Fibroblast of lung (primary cell): Measurements from ENCODE around the gene CCDC12. TPM values are rescaled to one million over a fixed set of nuclear protein-coding genes. Genes with fewer than 3 reads are reported as not detected.

Experiments used
- DNase-seq, 2 donors: peaks; one replicate each; pipeline versions ENCODE4 v3.0.0 to v3.0.0-alpha.2; 2010; ENCODE audit warnings: low read depth in 2 of 2
- H2AFZ ChIP-seq: 2 replicates; pipeline ENCODE4 v1.5.1; 2012; ENCODE audit warnings: low read length, control low read depth, inconsistent platforms
- H3K27ac ChIP-seq: 2 replicates; pipeline ENCODE4 v1.5.1; 2011; ENCODE audit warnings: low read length, control low read depth; ENCODE audit not compliant: insufficient read depth
- H3K27me3 ChIP-seq: 2 replicates; pipeline ENCODE4 v1.5.1; 2011; ENCODE audit warnings: mild to moderate bottlenecking, low read length; ENCODE audit not compliant: control insufficient read depth, insufficient read depth
- H3K36me3 ChIP-seq: 2 replicates; pipeline ENCODE4 v1.5.1; 2011; ENCODE audit warnings: low read length; ENCODE audit not compliant: control insufficient read depth, insufficient read depth
- H3K4me1 ChIP-seq: 2 replicates; pipeline ENCODE4 v1.5.1; 2011; ENCODE audit warnings: low read length; ENCODE audit not compliant: control insufficient read depth, insufficient read depth; ENCODE audit errors: extremely low read depth
- H3K4me2 ChIP-seq: 2 replicates; pipeline ENCODE4 v1.5.1; 2011; ENCODE audit warnings: low read length, control low read depth; ENCODE audit not compliant: insufficient read depth; ENCODE audit errors: extremely low read depth
- H3K4me3 ChIP-seq, 4 experiments: fragments of 200-600 bp in 1 of 4; sonication (generic) in 1 of 4; replicated peaks in 1 of 4; 2 replicates each; pipeline ENCODE4 v1.5.1; 2011 to 2016; ENCODE audit warnings: low read length in 4 of 4, low read depth in 3 of 4, mild to moderate bottlenecking in 3 of 4, control low read depth in 2 of 4, inconsistent platforms in 1 of 4, mixed read lengths in 1 of 4; ENCODE audit not compliant: insufficient read depth in 1 of 4; ENCODE audit errors: control extremely low read depth in 1 of 4
- H3K79me2 ChIP-seq: 2 replicates; pipeline ENCODE4 v1.5.1; 2012; ENCODE audit warnings: mild to moderate bottlenecking, low read length, inconsistent platforms; ENCODE audit not compliant: control insufficient read depth, insufficient read depth
- H3K9ac ChIP-seq: 2 replicates; pipeline ENCODE4 v1.5.1; 2011; ENCODE audit warnings: mild to moderate bottlenecking, low read length, control low read depth; ENCODE audit not compliant: insufficient read depth
- H3K9me3 ChIP-seq: 2 replicates; pipeline ENCODE4 v1.5.1; 2012; ENCODE audit warnings: low read depth, low read length; ENCODE audit not compliant: control insufficient read depth, insufficient read depth
- H4K20me1 ChIP-seq: 2 replicates; pipeline ENCODE4 v1.5.1; 2011; ENCODE audit warnings: low read length; ENCODE audit not compliant: control insufficient read depth, insufficient read depth; ENCODE audit errors: extremely low read depth
- CTCF ChIP-seq, 2 donors: IDR thresholded peaks in 1 of 2; conservative IDR thresholded peaks in 1 of 2; 1 replicate in 1 of 2; 2 replicates in 1 of 2; pipeline ENCODE4 v1.5.1; 2011 to 2012; ENCODE audit warnings: low read length in 2 of 2, control low read depth in 1 of 2, inconsistent platforms in 1 of 2, low read depth in 1 of 2, mild to moderate bottlenecking in 1 of 2
- EZH2 ChIP-seq: IDR thresholded peaks from 2 replicates; pipeline ENCODE4 v1.5.1; 2012; ENCODE audit warnings: low read length, control low read depth, mild to moderate bottlenecking; ENCODE audit errors: missing control alignments
- polyA plus RNA-seq, 2 donors: library from polyadenylated mRNA; depleted of rRNA in 1 of 2; stranded (reverse) in 1 of 2; unstranded in 1 of 2; fragments of >200 nt; gene quantifications; 2 replicates each; pipeline ENCODE4 v1.2.1, GENCODE V29; 2011 to 2012; ENCODE audit warnings: missing spikeins in 1 of 2
- total RNA-seq: library from RNA; depleted of rRNA; stranded (reverse); fragments of >200 nt; gene quantifications from 2 replicates; pipeline ENCODE4 v1.2.1, GENCODE V29; 2014

CCDC12 gene
- total and polyA plus RNA-seq, 2 donors (not counting 1 experiment from before 2014, with no cell fraction given), result 28.0 to 29.2 TPM

- no peaks in the 10 kb centered on the region for H4K20me1 ChIP-seq
Measured at GRCh38 chr3:46985588-46985987, 9.0 kb upstream of the CCDC12 start.

GRCh38 chr3:46984591-46985459 lies 8.3 kb upstream of the CCDC12 start:
- Histone ChIP-seq H3K4me2 (no peak overlapping the region), H3K9ac (no peak overlapping the region), H3K9me3 (no peaks in the 10 kb centered on the region), H3K4me3 (no peak overlapping the region), H3K36me3 (no peaks in the 10 kb centered on the region), H3K27me3 (no peaks in the 10 kb centered on the region), H2AFZ (no peak overlapping the region), H4K20me1 (no peaks in the 10 kb centered on the region), H3K79me2 (no peaks in the 10 kb centered on the region), H3K4me1 (no peaks in the 10 kb centered on the region), H3K27ac (no peak overlapping the region)
- TF ChIP-seq EZH2, result no peak
- no peak for TF ChIP-seq CTCF (conservative IDR thresholded peaks at IDR 0.05 in 1 of 2, IDR thresholded peaks at IDR 0.05 in 1 of 2; ENCODE audit: low read depth in 1 of 2, low read length in 2 of 2)
- no peak for DNase-seq

More at GRCh38 chr3:46985588-46985987, 9.0 kb upstream of the CCDC12 start:
- Histone ChIP-seq H3K9ac (no peak overlapping the region), H3K9me3 (no peaks in the 10 kb centered on the region), H3K79me2 (no peaks in the 10 kb centered on the region), H3K4me1 (no peaks in the 10 kb centered on the region), H3K4me3 (no peak overlapping the region), H2AFZ (no peak overlapping the region), H3K4me2 (no peak overlapping the region), H3K27ac (no peak overlapping the region), H3K27me3 (no peaks in the 10 kb centered on the region), H3K36me3 (no peaks in the 10 kb centered on the region)
- DNase-seq, result no peak
- TF ChIP-seq EZH2, result no peak
- TF ChIP-seq CTCF (conservative IDR thresholded peaks at IDR 0.05 in 1 of 2, IDR thresholded peaks at IDR 0.05 in 1 of 2; ENCODE audit: low read depth in 1 of 2, low read length in 2 of 2), result no peak

GRCh38 chr3:46982546-46982945 lies 6.0 kb upstream of the CCDC12 start:
- no peaks in the 10 kb centered on the region for H3K36me3 ChIP-seq
- H3K4me1 ChIP-seq, result peaks cover 4% of the 10 kb centered on the region
- no peak overlapping the region for H3K9ac ChIP-seq
- H3K27ac ChIP-seq, result no peak overlapping the region
- H3K9me3 ChIP-seq, result no peaks in the 10 kb centered on the region
- H2AFZ ChIP-seq, result no peak overlapping the region
- no peak for DNase-seq
- H4K20me1 ChIP-seq, result no peaks in the 10 kb centered on the region
- no peak overlapping the region for H3K4me2 ChIP-seq
- H3K79me2 ChIP-seq, result no peaks in the 10 kb centered on the region
- H3K4me3 ChIP-seq, result no peak overlapping the region
- no peaks in the 10 kb centered on the region for H3K27me3 ChIP-seq
- TF ChIP-seq EZH2 (no peak), CTCF (conservative IDR thresholded peaks at IDR 0.05 in 1 of 2, IDR thresholded peaks at IDR 0.05 in 1 of 2; ENCODE audit: low read depth in 1 of 2, low read length in 2 of 2) (no peak)
